Measurements from ENCODE around the gene DCDC2B. TPM values are rescaled to one million over a fixed set of nuclear protein-coding genes. Genes with fewer than 3 reads are reported as not detected.
"Not testable (repeated sequence)": the region's sequence is repeated elsewhere in the genome, so short reads cannot be mapped to it uniquely, and the experiment has no call there.

DCDC2B gene
- total RNA-seq, 1 experiment from 2014 or later = not detected

- DNase-seq (ENCODE audit: low read depth) = no peak
These were observed 46.5 kb downstream of the DCDC2B start for GRCh38 chr1:32255072-32256071.

GRCh38 chr1:32256473-32257226 is 47.8 kb downstream of the DCDC2B start:
- DNase-seq (ENCODE audit: low read depth) = no peak

- no peak for DNase-seq (ENCODE audit: low read depth)
These were observed 48.3 kb downstream of the DCDC2B start for GRCh38 chr1:32257227-32257508.

DNA sequence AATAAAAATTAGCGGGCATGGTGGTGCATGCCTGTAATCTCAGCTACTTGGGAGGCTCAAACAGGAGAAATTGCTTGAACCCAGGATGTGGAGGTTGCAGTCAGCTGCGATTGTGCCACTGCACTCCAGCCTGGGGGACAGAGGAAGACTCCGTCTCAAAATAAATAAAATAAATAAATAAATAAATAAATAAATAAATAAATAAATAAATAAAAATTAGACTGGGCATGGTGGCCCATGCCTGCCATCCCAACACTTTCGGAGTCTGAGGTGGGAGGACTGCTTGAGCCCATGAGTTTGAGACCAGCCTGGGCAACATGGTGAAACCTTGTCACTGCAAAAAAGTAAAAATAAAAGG is 54.3 kb downstream of the DCDC2B start:
- DNase-seq (ENCODE audit: low read depth) = not testable (repeated sequence)

GRCh38 chr1:32263744-32264143 is 54.9 kb downstream of the DCDC2B start:
- DNase-seq (ENCODE audit: low read depth) = no peak

Other genes with a start within 250 kb of the DCDC2B start
- 59.2 and 102 TPM in 2 replicates for gene KHDRBS1, start 195.2 kb upstream of the DCDC2B start, total RNA-seq (2014; rRNA removed; shearing (Covaris generic))
- 13.9 and 16.1 TPM in 2 replicates for gene TMEM39B, start 136.2 kb upstream of the DCDC2B start, total RNA-seq (2014; rRNA removed; shearing (Covaris generic))
- 49.8 and 73.0 TPM in 2 replicates for gene KPNA6, start 101.0 kb upstream of the DCDC2B start, total RNA-seq (2014; rRNA removed; shearing (Covaris generic))
- gene TXLNA, start 29.4 kb upstream of the DCDC2B start, total RNA-seq (2014; rRNA removed; shearing (Covaris generic)) = 62.5 and 102 TPM in 2 replicates
- gene CCDC28B, start 8.5 kb upstream of the DCDC2B start, total RNA-seq (2014; rRNA removed; shearing (Covaris generic)) = 8.8 and 9.4 TPM in 2 replicates
- 6.9 and 8.7 TPM in 2 replicates for gene IQCC, start 3.4 kb upstream of the DCDC2B start, total RNA-seq (2014; rRNA removed; shearing (Covaris generic))
- 12.0 and 12.3 TPM in 2 replicates for gene TMEM234, start 13.3 kb downstream of the DCDC2B start, total RNA-seq (2014; rRNA removed; shearing (Covaris generic))
- 517 and 553 TPM in 2 replicates for gene EIF3I, start 13.3 kb downstream of the DCDC2B start, total RNA-seq (2014; rRNA removed; shearing (Covaris generic))
- 0.20 and 1.4 TPM in 2 replicates for gene FAM167B, start 38.1 kb downstream of the DCDC2B start, total RNA-seq (2014; rRNA removed; shearing (Covaris generic))
- 0.12 TPM in 1 of 2 replicates, not detected in the other for gene LCK, start 42.2 kb downstream of the DCDC2B start, total RNA-seq (2014; rRNA removed; shearing (Covaris generic))
- 158 and 171 TPM in 2 replicates for gene HDAC1, start 83.0 kb downstream of the DCDC2B start, total RNA-seq (2014; rRNA removed; shearing (Covaris generic))
- gene MARCKSL1, start 127.1 kb downstream of the DCDC2B start, total RNA-seq (2014; rRNA removed; shearing (Covaris generic)) = 73.3 and 110 TPM in 2 replicates
- 0.42 and 1.2 TPM in 2 replicates for gene FAM229A, start 153.4 kb downstream of the DCDC2B start, total RNA-seq (2014; rRNA removed; shearing (Covaris generic))
- 0.07 TPM in 1 of 2 replicates, not detected in the other for gene TSSK3, start 153.4 kb downstream of the DCDC2B start, total RNA-seq (2014; rRNA removed; shearing (Covaris generic))
- gene BSDC1, start 185.4 kb downstream of the DCDC2B start, total RNA-seq (2014; rRNA removed; shearing (Covaris generic)) = 86.0 and 91.7 TPM in 2 replicates

Data from M059J (cell line).